Esophagus squamous epithelium (tissue), 5 donors: ENCODE results near the gene KANSL1L. TPM values are rescaled to one million over a fixed set of nuclear protein-coding genes. Genes with fewer than 3 reads are reported as not detected.
"Not testable (repeated sequence)": the region's sequence is repeated elsewhere in the genome, so short reads cannot be mapped to it uniquely, and the experiment has no call there.

Experiments
- DNase-seq: peaks from one replicate; lab custom pipeline; 2025; lab: John Stamatoyannopoulos, UW
- H3K27ac ChIP-seq, 4 donors: fragments of 200-600 bp; sonication (generic); one replicate each; pipeline ENCODE4 v1.5.1; 2016 to 2019; ENCODE audit warnings: mild to moderate bottlenecking in 1 of 4
- H3K27me3 ChIP-seq, 4 donors: fragments of 200-600 bp; sonication (generic); 1 replicate in 3 of 4; 2 replicates in 1 of 4; pipeline versions ENCODE4 v1.5.1 to v1.6.0; 2017 to 2021; ENCODE audit warnings: antibody characterized with exemption in 1 of 4
- H3K36me3 ChIP-seq, 3 donors: fragments of 200-600 bp; sonication (generic); one replicate each; pipeline ENCODE4 v1.5.1; 2016 to 2019
- H3K4me1 ChIP-seq, 3 donors: fragments of 200-600 bp; sonication (generic); one replicate each; pipeline ENCODE4 v1.5.1; 2017 to 2019
- H3K4me3 ChIP-seq, 4 donors: fragments of 200-600 bp; sonication (generic); 1 replicate in 3 of 4; 2 replicates in 1 of 4; pipeline ENCODE4 v1.5.1; 2016 to 2019; ENCODE audit warnings: mild to moderate bottlenecking in 2 of 4, moderate library complexity in 1 of 4
- H3K9me3 ChIP-seq, 3 donors: fragments of 200-600 bp; sonication (generic); one replicate each; pipeline ENCODE4 v1.5.1; 2016 to 2019
- CTCF ChIP-seq, 6 experiments: fragments of 450-650 bp in 4 of 6; fragments of 200-600 bp in 2 of 6; sonication (generic) in 2 of 6; IDR thresholded peaks; one replicate each; pipeline ENCODE4 v1.5.1; 2016 to 2019; ENCODE audit warnings: antibody characterized with exemption in 6 of 6, mild to moderate bottlenecking in 4 of 6, moderate library complexity in 4 of 6
- POLR2A ChIP-seq, 4 donors: fragments of 450-650 bp; IDR thresholded peaks; one replicate each; pipeline ENCODE4 v1.6.1; 2017; ENCODE audit warnings: antibody characterized with exemption in 4 of 4, mild to moderate bottlenecking in 4 of 4, moderate library complexity in 3 of 4
- WGBS, 2 donors: methylation state at CpG; one replicate each; pipeline ENCODE4 v1.1.5; 2018; 5-methylcytosine and 5-hydroxymethylcytosine counted together
- intact Hi-C: fragments of 100-400 bp; cut with DNase I; formaldehyde crosslinking; loops from one replicate; pipeline ENCODE4 v1.15.0; 2022
- total RNA-seq, 4 donors: library from RNA; depleted of rRNA; stranded (reverse); fragments of >200 nt; gene quantifications; one replicate each; pipeline ENCODE4 v1.1.0, GENCODE V29; 2016
- donor health status: DM: yes; HTN: yes; CAD: no.

KANSL1L gene
- total RNA-seq, 4 donors from 2014 or later: 9.1 to 21.7 (median 13.6) TPM

- no peak overlapping the region for H3K27ac ChIP-seq
- H3K27me3 ChIP-seq: no peaks in the 10 kb centered on the region
- WGBS, 2 donors: 29 to 59% methylated on average over 3 of the region's 3 CpGs
- no peaks in the 10 kb centered on the region for H3K36me3 ChIP-seq
- no peaks in the 10 kb centered on the region for H3K4me1 ChIP-seq
- no peak for DNase-seq
- TF ChIP-seq CTCF (IDR thresholded peaks at IDR 0.05) (no peak), POLR2A (IDR thresholded peaks at IDR 0.05) (no peak)
- peaks cover 0 to 28% (median 5%) of the 10 kb centered on the region in 3 donors for H3K9me3 ChIP-seq
- intact Hi-C loops: no loop called here
- H3K4me3 ChIP-seq: no peak overlapping the region
Observed at GRCh38 chr2:210188190-210188589, 17.0 kb upstream of the KANSL1L start.

GRCh38 chr2:210183936-210184335, 12.7 kb upstream of the KANSL1L start:
- peaks cover 0 to 28% (median 5%) of the 10 kb centered on the region in 3 donors for H3K9me3 ChIP-seq
- WGBS, 2 donors: 43 to 88% methylated on average over 1 of the region's 1 CpG
- H3K36me3 ChIP-seq, DNase-seq, H3K27me3 ChIP-seq, H3K27ac ChIP-seq, H3K4me1 ChIP-seq, intact Hi-C loops, H3K4me3 ChIP-seq: not testable (repeated sequence)

GRCh38 chr2:210181606-210182088, 10.4 kb upstream of the KANSL1L start:
- DNase-seq, H3K4me3 ChIP-seq, H3K36me3 ChIP-seq, intact Hi-C loops, H3K27ac ChIP-seq, H3K4me1 ChIP-seq, H3K27me3 ChIP-seq: not testable (repeated sequence)
- H3K9me3 ChIP-seq: peaks cover 0 to 28% (median 5%) of the 10 kb centered on the region in 3 donors
- WGBS, 2 donors: 64% methylated on average over 4 of the region's 12 CpGs; no CpG with 5 or more reads in 1 of the 2 donors

- peaks cover 0 to 23% (median 5%) of the 10 kb centered on the region in 3 donors for H3K9me3 ChIP-seq
- H3K27ac ChIP-seq, H3K4me3 ChIP-seq, DNase-seq, H3K4me1 ChIP-seq, H3K36me3 ChIP-seq, H3K27me3 ChIP-seq, intact Hi-C loops: not testable (repeated sequence)
- WGBS, 2 donors: 49 to 67% methylated on average over 2 of the region's 3 CpGs
Observed at GRCh38 chr2:210181033-210181605, 9.9 kb upstream of the KANSL1L start.

GRCh38 chr2:210180477-210180876, 9.3 kb upstream of the KANSL1L start:
- Histone ChIP-seq H3K4me1 (peaks cover 0 to 7% (median 0%) of the 10 kb centered on the region in 3 donors), H3K27me3 (no peaks in the 10 kb centered on the region), H3K27ac (no peak overlapping the region), H3K36me3 (no peaks in the 10 kb centered on the region), H3K9me3 (peaks cover 0 to 16% (median 5%) of the 10 kb centered on the region in 3 donors), H3K4me3 (no peak overlapping the region)
- 82 to 95% methylated on average over 1 of the region's 1 CpG for WGBS, 2 donors
- intact Hi-C loops: no loop called here
- TF ChIP-seq CTCF (IDR thresholded peaks at IDR 0.05) (no peak), POLR2A (IDR thresholded peaks at IDR 0.05) (no peak)
- no peak for DNase-seq

- no peak overlapping the region for H3K4me3 ChIP-seq
- H3K9me3 ChIP-seq: peaks cover 0 to 6% (median 5%) of the 10 kb centered on the region in 3 donors
- H3K36me3 ChIP-seq: no peaks in the 10 kb centered on the region
- intact Hi-C loops: no loop called here
- peaks cover 0 to 7% (median 0%) of the 10 kb centered on the region in 3 donors for H3K4me1 ChIP-seq
- H3K27me3 ChIP-seq: no peaks in the 10 kb centered on the region
- DNase-seq: no peak
- no peak overlapping the region for H3K27ac ChIP-seq
- TF ChIP-seq POLR2A (IDR thresholded peaks at IDR 0.05) (no peak), CTCF (IDR thresholded peaks at IDR 0.05) (no peak)
Observed at GRCh38 chr2:210179351-210179990, 8.3 kb upstream of the KANSL1L start.
